K562 (cell line): Measurements from ENCODE around the gene CTSW. TPM values are rescaled to one million over a fixed set of nuclear protein-coding genes. Genes with fewer than 3 reads are reported as not detected.
A peak's percentile ranks its signal among the peaks of the same experiment; 100 is the strongest.

Experiments used
- ATAC-seq: fragments of 200-7000 bp; cut with Tn5 transposase; 3 replicates; pipeline ENCODE4 v1.9.1; 2020; ENCODE audit warnings: moderate library complexity
- BruUV-seq: library from RNA; stranded (reverse); fragments of 400-500 nt; replicated peaks from 2 replicates; lab custom pipeline; 2021; lab: Mats Ljungman, UMichigan
- CTCF ChIA-PET: fragments of 300-600 bp; formaldehyde crosslinking; extraction: SDS; loops from one replicate; lab custom pipeline; 2021; ENCODE audit warnings: low intra/inter-chr PET ratio; lab: Yijun Ruan, JAX
- POLR2A ChIA-PET: fragments of 300-600, 350-650 bp; sonication (Branson Sonifier 250); formaldehyde crosslinking; extraction: SDS; loops from one replicate; lab custom pipeline; 2021; ENCODE audit warnings: antibody characterized with exemption, inconsistent platforms; lab: Yijun Ruan, JAX
- DNase-seq, 4 experiments: peaks; one replicate each; pipeline versions ENCODE4 v3.0.0 to v3.0.0-alpha.2; 2011 to 2018; ENCODE audit warnings: low spot score in 3 of 4, mixed read lengths in 3 of 4; ENCODE audit errors: extremely low read depth in 1 of 4
- FAIRE-seq: peaks from 2 replicates; lab custom pipeline; 2011; peaks lifted over from hg19 to GRCh38; lab: Jason Lieb, UNC
- H2AFZ ChIP-seq: 2 replicates; pipeline ENCODE4 v1.6.0; 2011; ENCODE audit warnings: low read depth, low read length, control low read depth, inconsistent platforms
- H3K27ac ChIP-seq: fragments of 200-600 bp; 3 replicates; pipeline ENCODE4 v1.8.0; 2011; ENCODE audit warnings: low read depth, mild to moderate bottlenecking, control low read depth, inconsistent platforms, low read length, moderate library complexity, mixed read lengths; ENCODE audit errors: extremely low read depth
- H3K27me3 ChIP-seq, 2 experiments: fragments of 300-600 bp in 1 of 2; 2 replicates in 1 of 2; 3 replicates in 1 of 2; pipeline versions ENCODE4 v1.6.0 to v1.8.0; 2011; ENCODE audit warnings: inconsistent platforms in 2 of 2, low read length in 2 of 2, mild to moderate bottlenecking in 1 of 2, mixed read lengths in 1 of 2, moderate library complexity in 1 of 2; ENCODE audit not compliant: control insufficient read depth in 2 of 2, insufficient read depth in 2 of 2
- H3K36me3 ChIP-seq: fragments of 300-600 bp; 3 replicates; pipeline ENCODE4 v1.8.0; 2011; ENCODE audit warnings: mild to moderate bottlenecking, low read length, inconsistent platforms; ENCODE audit not compliant: control insufficient read depth, insufficient read depth
- H3K4me1 ChIP-seq, 2 experiments: fragments of 200-600 bp in 1 of 2; replicated peaks in 1 of 2; 2 replicates in 1 of 2; 3 replicates in 1 of 2; pipeline versions ENCODE4 v1.5.1 to v1.8.0; 2011; ENCODE audit warnings: inconsistent platforms in 2 of 2, low read length in 2 of 2, mild to moderate bottlenecking in 1 of 2, mixed read lengths in 1 of 2, moderate library complexity in 1 of 2; ENCODE audit not compliant: control insufficient read depth in 2 of 2, insufficient read depth in 2 of 2
- H3K4me2 ChIP-seq: 2 replicates; pipeline ENCODE4 v1.6.1; 2011; ENCODE audit warnings: low read length, control low read depth, inconsistent platforms, mixed read lengths; ENCODE audit not compliant: insufficient read depth
- H3K4me3 ChIP-seq: fragments of 200-600 bp; sonication (generic), shearing (Covaris generic); 2 replicates; pipeline ENCODE4 v1.5.1; 2016; ENCODE audit warnings: control low read depth, inconsistent platforms
- H3K79me2 ChIP-seq: fragments of 200-600 bp; 3 replicates; pipeline ENCODE4 v1.8.0; 2011; ENCODE audit warnings: low read length, inconsistent platforms; ENCODE audit not compliant: control insufficient read depth, insufficient read depth
- H3K9ac ChIP-seq, 2 experiments: 2 replicates each; pipeline versions ENCODE4 v1.6.0 to v1.6.1; 2011; ENCODE audit warnings: low read depth in 2 of 2, low read length in 2 of 2, control low read depth in 1 of 2, inconsistent platforms in 1 of 2, mild to moderate bottlenecking in 1 of 2, mixed read lengths in 1 of 2; ENCODE audit not compliant: insufficient read depth in 1 of 2
- H3K9me1 ChIP-seq: one replicate; pipeline ENCODE4 v1.6.0; 2011; ENCODE audit warnings: inconsistent platforms, mild to moderate bottlenecking, low read length, moderate library complexity; ENCODE audit not compliant: control insufficient read depth, insufficient read depth
- H3K9me3 ChIP-seq: replicated peaks from 2 replicates; pipeline ENCODE4 v1.5.1; 2011; ENCODE audit warnings: low read depth, low read length, inconsistent platforms; ENCODE audit not compliant: control insufficient read depth, insufficient read depth
- H4K20me1 ChIP-seq: replicated peaks from 2 replicates; pipeline ENCODE4 v1.6.1; 2011; ENCODE audit warnings: low read length, inconsistent platforms, mixed read lengths; ENCODE audit not compliant: control insufficient read depth, insufficient read depth
- NFXL1 ChIP-seq: fragments of 450-650 bp; formaldehyde crosslinking; IDR thresholded peaks from 2 replicates; pipeline ENCODE4 v1.4.0; 2021; ENCODE audit warnings: mild to moderate bottlenecking
- PKNOX1 ChIP-seq: fragments of 450-650 bp; IDR thresholded peaks from 2 replicates; pipeline ENCODE4 v1.6.1; 2016
- ZBTB5 ChIP-seq: fragments of 450-650 bp; IDR thresholded peaks from 2 replicates; pipeline ENCODE4 v1.6.1; 2017; ENCODE audit warnings: antibody characterized with exemption
- WGBS: fragments of 100-300 bp; shearing (Covaris generic); methylation state at CpG from one replicate; pipeline ENCODE4 v1.1.6; 2016; ENCODE audit warnings: low coverage, mixed read lengths; ENCODE audit not compliant: insufficient coverage; ENCODE audit errors: missing lambda C conversion rate; 5-methylcytosine and 5-hydroxymethylcytosine counted together
- in situ Hi-C: fragments of 300-500 bp; cut with MboI; formaldehyde crosslinking; loops from 4 replicates; pipeline ENCODE4 v1.15.0; 2018; ENCODE audit warnings: inconsistent platforms, mixed read lengths
- intact Hi-C: fragments of 100-400 bp; cut with micrococcal nuclease; formaldehyde crosslinking; loops from 2 replicates; pipeline ENCODE4 v1.14.2; 2022
- polyA plus RNA-seq, 8 experiments: library from polyadenylated mRNA; depleted of rRNA in 4 of 8; stranded (reverse) in 5 of 8; unstranded in 3 of 8; fragments of >200 nt; fragmentation: Nextera tagmentation in 2 of 8; fragmentation: Illumina TruSeq in 1 of 8; extraction: Ambion mirVana in 2 of 8; extraction: Trizol in 1 of 8; gene quantifications; 2 replicates each; pipeline versions ENCODE4 v1.2.1 to v1.2.3, GENCODE V29; 2011 to 2014; ENCODE audit warnings: inconsistent platforms in 1 of 8, missing spikeins in 1 of 8
- total RNA-seq, 7 experiments: library from RNA; depleted of rRNA in 6 of 7; stranded (reverse); fragments of >200 nt in 6 of 7; fragmentation: Illumina TruSeq in 2 of 7; extraction: Trizol in 2 of 7; gene quantifications; 2 replicates each; pipeline versions ENCODE4 v1.2.1 to v1.2.3, GENCODE V29; 2011 to 2021; ENCODE audit warnings: low replicate concordance in 1 of 7
- TF ChIP-seq, protein P1 (sequence below): fragments of 450-650 bp; formaldehyde crosslinking; IDR thresholded peaks from 2 replicates; pipeline ENCODE4 v1.4.0; 2020; ENCODE audit warnings: mild to moderate bottlenecking
- TF ChIP-seq, protein P2 (sequence below): sonication (generic); formaldehyde crosslinking; IDR thresholded peaks from 2 replicates; pipeline ENCODE4 v1.8.0; 2023; ENCODE audit warnings: missing genetic modification reagents, mild to moderate bottlenecking, borderline replicate concordance

The CTSW gene
- total and polyA plus RNA-seq, 9 of the 15 experiments (the other 6 are each of a cell fraction or from before 2014, with no cell fraction given) = 0.04 TPM; not detected in 8

GRCh38 chr11:65890324-65891218 is 10.9 kb downstream of the CTSW start, which contains the start of gene CCDC85B (continued):
- TF ChIP-seq, protein P1, sequence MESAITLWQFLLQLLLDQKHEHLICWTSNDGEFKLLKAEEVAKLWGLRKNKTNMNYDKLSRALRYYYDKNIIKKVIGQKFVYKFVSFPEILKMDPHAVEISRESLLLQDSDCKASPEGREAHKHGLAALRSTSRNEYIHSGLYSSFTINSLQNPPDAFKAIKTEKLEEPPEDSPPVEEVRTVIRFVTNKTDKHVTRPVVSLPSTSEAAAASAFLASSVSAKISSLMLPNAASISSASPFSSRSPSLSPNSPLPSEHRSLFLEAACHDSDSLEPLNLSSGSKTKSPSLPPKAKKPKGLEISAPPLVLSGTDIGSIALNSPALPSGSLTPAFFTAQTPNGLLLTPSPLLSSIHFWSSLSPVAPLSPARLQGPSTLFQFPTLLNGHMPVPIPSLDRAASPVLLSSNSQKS (CRISPR knock-in tag) = peak; percentile 53; the same call in 1 of the 2 replicates
- no peak for TF ChIP-seq ZBTB5

GRCh38 chr11:65891219-65892136 is 11.8 kb downstream of the CTSW start:
- ATAC-seq = peak; percentile 36
- peaks cover 28% of the 10 kb centered on the region for H4K20me1 ChIP-seq
- H3K4me3 ChIP-seq = peak overlapping the region; percentile 70
- H3K79me2 ChIP-seq = peaks cover 73% of the 10 kb centered on the region
- WGBS = 1% methylated on average over 57 of the region's 57 CpGs
- H3K9me3 ChIP-seq = no peaks in the 10 kb centered on the region
- CTCF ChIA-PET = no interaction called here
- peak; percentile 19 for FAIRE-seq
- BruUV-seq = TSS peak; percentile 80
- peak overlapping the region; percentile 80 to 98 for H3K9ac ChIP-seq
- H3K4me2 ChIP-seq = peak overlapping the region; percentile 89
- in situ Hi-C loops = no loop called here
- intact Hi-C loops = no loop called here
- peaks cover 50% of the 10 kb centered on the region for H3K36me3 ChIP-seq
- no peaks in the 10 kb centered on the region for H3K9me1 ChIP-seq
- no peak overlapping the region for H2AFZ ChIP-seq
- no peaks in the 10 kb centered on the region for H3K27me3 ChIP-seq
- POLR2A ChIA-PET = interaction anchor here (0.5 to 14.4 kb wide), 38 partner anchors 9 to 1323 kb away, joined by 3 to 147 read pairs (median 4); partner anchors contain the start of genes BANF1, C11orf68, CFL1 and FOSL1
- H3K4me1 ChIP-seq = peaks cover 40 to 68% of the 10 kb centered on the region in 2 experiments
- peak overlapping the region; percentile 84 for H3K27ac ChIP-seq
- peak in 3 of 4 experiments; percentile 39 to 80 (median 73) for DNase-seq
- TF ChIP-seq NFXL1 (CRISPR knock-in tag) (0 out of 2 replicates have a peak, but pooled peaks have one; percentile 34), PKNOX1 (peak; percentile 16; the same call in 1 of the 2 replicates)
- TF ChIP-seq, protein P2, sequence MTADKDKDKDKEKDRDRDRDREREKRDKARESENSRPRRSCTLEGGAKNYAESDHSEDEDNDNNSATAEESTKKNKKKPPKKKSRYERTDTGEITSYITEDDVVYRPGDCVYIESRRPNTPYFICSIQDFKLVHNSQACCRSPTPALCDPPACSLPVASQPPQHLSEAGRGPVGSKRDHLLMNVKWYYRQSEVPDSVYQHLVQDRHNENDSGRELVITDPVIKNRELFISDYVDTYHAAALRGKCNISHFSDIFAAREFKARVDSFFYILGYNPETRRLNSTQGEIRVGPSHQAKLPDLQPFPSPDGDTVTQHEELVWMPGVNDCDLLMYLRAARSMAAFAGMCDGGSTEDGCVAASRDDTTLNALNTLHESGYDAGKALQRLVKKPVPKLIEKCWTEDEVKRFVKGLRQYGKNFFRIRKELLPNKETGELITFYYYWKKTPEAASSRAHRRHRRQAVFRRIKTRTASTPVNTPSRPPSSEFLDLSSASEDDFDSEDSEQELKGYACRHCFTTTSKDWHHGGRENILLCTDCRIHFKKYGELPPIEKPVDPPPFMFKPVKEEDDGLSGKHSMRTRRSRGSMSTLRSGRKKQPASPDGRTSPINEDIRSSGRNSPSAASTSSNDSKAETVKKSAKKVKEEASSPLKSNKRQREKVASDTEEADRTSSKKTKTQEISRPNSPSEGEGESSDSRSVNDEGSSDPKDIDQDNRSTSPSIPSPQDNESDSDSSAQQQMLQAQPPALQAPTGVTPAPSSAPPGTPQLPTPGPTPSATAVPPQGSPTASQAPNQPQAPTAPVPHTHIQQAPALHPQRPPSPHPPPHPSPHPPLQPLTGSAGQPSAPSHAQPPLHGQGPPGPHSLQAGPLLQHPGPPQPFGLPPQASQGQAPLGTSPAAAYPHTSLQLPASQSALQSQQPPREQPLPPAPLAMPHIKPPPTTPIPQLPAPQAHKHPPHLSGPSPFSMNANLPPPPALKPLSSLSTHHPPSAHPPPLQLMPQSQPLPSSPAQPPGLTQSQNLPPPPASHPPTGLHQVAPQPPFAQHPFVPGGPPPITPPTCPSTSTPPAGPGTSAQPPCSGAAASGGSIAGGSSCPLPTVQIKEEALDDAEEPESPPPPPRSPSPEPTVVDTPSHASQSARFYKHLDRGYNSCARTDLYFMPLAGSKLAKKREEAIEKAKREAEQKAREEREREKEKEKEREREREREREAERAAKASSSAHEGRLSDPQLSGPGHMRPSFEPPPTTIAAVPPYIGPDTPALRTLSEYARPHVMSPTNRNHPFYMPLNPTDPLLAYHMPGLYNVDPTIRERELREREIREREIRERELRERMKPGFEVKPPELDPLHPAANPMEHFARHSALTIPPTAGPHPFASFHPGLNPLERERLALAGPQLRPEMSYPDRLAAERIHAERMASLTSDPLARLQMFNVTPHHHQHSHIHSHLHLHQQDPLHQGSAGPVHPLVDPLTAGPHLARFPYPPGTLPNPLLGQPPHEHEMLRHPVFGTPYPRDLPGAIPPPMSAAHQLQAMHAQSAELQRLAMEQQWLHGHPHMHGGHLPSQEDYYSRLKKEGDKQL (CRISPR knock-in tag) = 0 out of 2 replicates have a peak, but pooled peaks have one; percentile 25
